Liver (tissue), 9 donors: ENCODE data around the gene PTPA. TPM values are rescaled to one million over a fixed set of nuclear protein-coding genes. Genes with fewer than 3 reads are reported as not detected.

Experiments used
- DNase-seq: peaks from one replicate; pipeline ENCODE4 v3.0.0-alpha.2; 2017; ENCODE audit warnings: low spot score
- H3K27ac ChIP-seq, 2 donors: one replicate each; pipeline ENCODE4 v1.7.0; 2013; ENCODE audit warnings: inconsistent platforms in 2 of 2, low read length in 2 of 2, control low read depth in 1 of 2, low read depth in 1 of 2, mild to moderate bottlenecking in 1 of 2
- H3K27me3 ChIP-seq, 4 donors: one replicate each; pipeline versions ENCODE4 v1.6.1 to v1.7.0; 2013; ENCODE audit warnings: low read length in 3 of 4, inconsistent platforms in 1 of 4, mild to moderate bottlenecking in 1 of 4, moderate library complexity in 1 of 4; ENCODE audit not compliant: control insufficient read depth in 4 of 4, insufficient read depth in 4 of 4
- H3K36me3 ChIP-seq, 4 donors: one replicate each; pipeline versions ENCODE4 v1.6.1 to v1.7.0; 2013; ENCODE audit warnings: low read length in 3 of 4, mild to moderate bottlenecking in 3 of 4, low read depth in 1 of 4, moderate library complexity in 1 of 4; ENCODE audit not compliant: control insufficient read depth in 4 of 4, insufficient read depth in 3 of 4
- H3K4me1 ChIP-seq, 4 donors: one replicate each; pipeline versions ENCODE4 v1.6.1 to v1.7.0; 2013; ENCODE audit warnings: low read length in 3 of 4, mild to moderate bottlenecking in 3 of 4, moderate library complexity in 1 of 4; ENCODE audit not compliant: control insufficient read depth in 4 of 4, insufficient read depth in 4 of 4
- H3K4me3 ChIP-seq, 3 donors: one replicate each; pipeline versions ENCODE4 v1.6.1 to v1.7.0; 2013; ENCODE audit warnings: low read length in 3 of 3, control low read depth in 1 of 3, low read depth in 1 of 3, mild to moderate bottlenecking in 1 of 3
- H3K9ac ChIP-seq, 2 donors: one replicate each; pipeline ENCODE4 v1.7.0; 2013; ENCODE audit warnings: low read length in 2 of 2, mild to moderate bottlenecking in 2 of 2, moderate library complexity in 2 of 2, control low read depth in 1 of 2, low read depth in 1 of 2
- H3K9me3 ChIP-seq, 4 donors: one replicate each; pipeline versions ENCODE4 v1.6.1 to v1.7.0; 2013; ENCODE audit warnings: low read length in 3 of 4; ENCODE audit not compliant: control insufficient read depth in 4 of 4
- EGR1 ChIP-seq, 2 donors: IDR thresholded peaks; 2 replicates each; pipeline ENCODE4 v1.6.1; 2016 to 2018; ENCODE audit warnings: antibody characterized with exemption in 2 of 2, low read depth in 2 of 2
- FOXA1 ChIP-seq: IDR thresholded peaks from 2 replicates; pipeline ENCODE4 v1.6.1; 2016; ENCODE audit warnings: antibody characterized with exemption
- FOXA2 ChIP-seq: IDR thresholded peaks from 2 replicates; pipeline ENCODE4 v1.6.1; 2016; ENCODE audit warnings: antibody characterized with exemption
- GABPA ChIP-seq, 2 donors: IDR thresholded peaks in 1 of 2; conservative IDR thresholded peaks in 1 of 2; 2 replicates each; pipeline ENCODE4 v1.6.1; 2016; ENCODE audit warnings: antibody characterized with exemption in 2 of 2, mild to moderate bottlenecking in 1 of 2, moderate library complexity in 1 of 2
- HNF4A ChIP-seq, 2 donors: conservative IDR thresholded peaks; 2 replicates each; pipeline ENCODE4 v1.6.1; 2016; ENCODE audit warnings: antibody characterized with exemption in 2 of 2, mild to moderate bottlenecking in 2 of 2
- HNF4G ChIP-seq: IDR thresholded peaks from 2 replicates; pipeline ENCODE4 v1.6.1; 2016; ENCODE audit warnings: antibody characterized with exemption
- JUND ChIP-seq, 2 donors: IDR thresholded peaks; 2 replicates each; pipeline ENCODE4 v1.6.1; 2016; ENCODE audit warnings: antibody characterized with exemption in 2 of 2
- NR2F2 ChIP-seq: IDR thresholded peaks from 2 replicates; pipeline ENCODE4 v1.6.1; 2016; ENCODE audit warnings: antibody characterized with exemption
- RAD21 ChIP-seq, 2 donors: IDR thresholded peaks; 2 replicates each; pipeline ENCODE4 v1.6.1; 2016; ENCODE audit warnings: antibody characterized with exemption in 2 of 2, mild to moderate bottlenecking in 2 of 2
- RXRA ChIP-seq, 2 donors: IDR thresholded peaks; 2 replicates each; pipeline ENCODE4 v1.6.1; 2017 to 2018; ENCODE audit warnings: antibody characterized with exemption in 2 of 2, mild to moderate bottlenecking in 1 of 2
- SP1 ChIP-seq: IDR thresholded peaks from 2 replicates; pipeline ENCODE4 v1.6.1; 2018; ENCODE audit warnings: antibody characterized with exemption, mild to moderate bottlenecking
- TAF1 ChIP-seq: conservative IDR thresholded peaks from 2 replicates; pipeline ENCODE4 v1.6.1; 2016; ENCODE audit warnings: antibody characterized with exemption, mild to moderate bottlenecking
- YY1 ChIP-seq: IDR thresholded peaks from 2 replicates; pipeline ENCODE4 v1.6.1; 2016; ENCODE audit warnings: antibody characterized with exemption, mild to moderate bottlenecking
- WGBS: extraction: QIAGEN DNeasy Blood & Tissue Kit; methylation state at CpG from one replicate; pipeline ENCODE4 v1.1.7; 2013; 5-methylcytosine and 5-hydroxymethylcytosine counted together
- polyA plus RNA-seq, 2 donors: library from polyadenylated mRNA; stranded (reverse) in 1 of 2; unstranded in 1 of 2; fragments of 200-250 nt in 1 of 2; fragments of >200 nt in 1 of 2; fragmentation: Nextera tagmentation in 1 of 2; extraction: Ambion mirVana in 1 of 2; gene quantifications; one replicate each; pipeline versions ENCODE4 v1.2.1 to v1.2.3, GENCODE V29; 2013 to 2015
- total RNA-seq, 2 donors: library from RNA; depleted of rRNA; stranded (reverse); fragments of >200 nt; gene quantifications; one replicate each; pipeline ENCODE4 v1.2.3, GENCODE V29; 2014
- TF ChIP-seq, protein P1 (sequence below): IDR thresholded peaks from 2 replicates; pipeline ENCODE4 v1.6.1; 2016; ENCODE audit warnings: antibody characterized with exemption
- TF ChIP-seq, protein P2 (sequence below): IDR thresholded peaks from 2 replicates; pipeline ENCODE4 v1.6.1; 2016; ENCODE audit warnings: antibody characterized with exemption, mild to moderate bottlenecking
- TF ChIP-seq, protein P3 (sequence below): fragments of 150-350 bp; IDR thresholded peaks from 2 replicates; pipeline ENCODE4 v1.5.1; 2017; ENCODE audit warnings: improper control_type of control experiment, low read depth, low read length; ENCODE audit not compliant: missing input control
- TF ChIP-seq, protein P4 (sequence below): IDR thresholded peaks from 2 replicates; pipeline ENCODE4 v1.6.1; 2016; ENCODE audit warnings: antibody characterized with exemption
- TF ChIP-seq, protein P5 (sequence below): IDR thresholded peaks from 2 replicates; pipeline ENCODE4 v1.6.1; 2016; ENCODE audit warnings: antibody characterized with exemption
- donor health status: healthy.
- donor health status: healthy.
- donor health status: healthy.
- donor health status: healthy.
- donor health status: healthy.

PTPA gene
- total and polyA plus RNA-seq, 4 donors, result 27.6 to 66.0 (median 38.4) TPM

DNA sequence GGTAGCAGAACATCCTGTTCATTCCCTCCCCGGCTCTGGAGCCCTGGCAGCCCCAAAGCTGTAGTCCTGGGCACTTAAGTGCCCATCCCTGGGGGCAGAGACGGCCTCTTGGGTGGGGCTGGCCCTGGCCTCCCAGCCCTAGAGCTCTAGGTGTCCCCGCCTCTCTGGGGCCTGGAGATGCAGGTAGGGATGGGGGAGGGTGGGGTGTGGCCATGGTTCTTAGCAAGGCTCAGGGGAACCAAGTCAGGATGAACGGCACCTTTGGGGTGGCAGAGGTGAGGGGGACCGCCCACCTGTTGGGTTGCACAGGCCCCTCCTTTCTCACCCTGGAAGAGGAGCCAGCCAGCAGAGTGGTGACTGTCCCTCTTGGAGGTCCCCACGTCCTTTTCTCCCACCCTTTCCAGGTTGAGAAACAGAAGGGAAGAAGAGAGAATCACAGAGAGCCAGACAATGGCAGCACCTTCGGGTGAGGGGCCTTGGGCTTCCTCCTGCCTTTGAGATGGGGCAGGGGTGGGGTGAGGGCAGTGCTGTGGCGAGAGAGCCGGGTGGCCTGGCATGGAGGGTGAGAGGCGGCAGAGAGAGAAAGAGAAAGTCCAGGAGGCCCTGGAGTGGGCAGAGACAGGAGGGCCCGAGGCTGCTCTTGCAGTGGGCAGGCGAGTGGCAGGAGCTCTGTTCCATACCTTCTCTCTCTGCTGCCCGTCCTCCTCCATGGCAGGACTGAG is 3.0 kb upstream of the PTPA start:
- Histone ChIP-seq H3K9me3 (no peaks in the 10 kb centered on the region), H3K27me3 (no peaks in the 10 kb centered on the region), H3K27ac (no peak overlapping the region), H3K9ac (no peak overlapping the region), H3K4me3 (no peak overlapping the region), H3K4me1 (peaks cover 2 to 28% (median 20%) of the 10 kb centered on the region in 4 donors), H3K36me3 (peaks cover 2 to 17% (median 8%) of the 10 kb centered on the region in 4 donors)
- TF ChIP-seq NR2F2, result no peak
- TF ChIP-seq RXRA (IDR thresholded peaks at IDR 0.05), result no peak
- TF ChIP-seq, protein P1, sequence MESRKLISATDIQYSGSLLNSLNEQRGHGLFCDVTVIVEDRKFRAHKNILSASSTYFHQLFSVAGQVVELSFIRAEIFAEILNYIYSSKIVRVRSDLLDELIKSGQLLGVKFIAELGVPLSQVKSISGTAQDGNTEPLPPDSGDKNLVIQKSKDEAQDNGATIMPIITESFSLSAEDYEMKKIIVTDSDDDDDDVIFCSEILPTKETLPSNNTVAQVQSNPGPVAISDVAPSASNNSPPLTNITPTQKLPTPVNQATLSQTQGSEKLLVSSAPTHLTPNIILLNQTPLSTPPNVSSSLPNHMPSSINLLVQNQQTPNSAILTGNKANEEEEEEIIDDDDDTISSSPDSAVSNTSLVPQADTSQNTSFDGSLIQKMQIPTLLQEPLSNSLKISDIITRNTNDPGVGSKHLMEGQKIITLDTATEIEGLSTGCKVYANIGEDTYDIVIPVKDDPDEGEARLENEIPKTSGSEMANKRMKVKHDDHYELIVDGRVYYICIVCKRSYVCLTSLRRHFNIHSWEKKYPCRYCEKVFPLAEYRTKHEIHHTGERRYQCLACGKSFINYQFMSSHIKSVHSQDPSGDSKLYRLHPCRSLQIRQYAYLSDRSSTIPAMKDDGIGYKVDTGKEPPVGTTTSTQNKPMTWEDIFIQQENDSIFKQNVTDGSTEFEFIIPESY, result no peak
- no peak for TF ChIP-seq FOXA1
- TF ChIP-seq, protein P2, sequence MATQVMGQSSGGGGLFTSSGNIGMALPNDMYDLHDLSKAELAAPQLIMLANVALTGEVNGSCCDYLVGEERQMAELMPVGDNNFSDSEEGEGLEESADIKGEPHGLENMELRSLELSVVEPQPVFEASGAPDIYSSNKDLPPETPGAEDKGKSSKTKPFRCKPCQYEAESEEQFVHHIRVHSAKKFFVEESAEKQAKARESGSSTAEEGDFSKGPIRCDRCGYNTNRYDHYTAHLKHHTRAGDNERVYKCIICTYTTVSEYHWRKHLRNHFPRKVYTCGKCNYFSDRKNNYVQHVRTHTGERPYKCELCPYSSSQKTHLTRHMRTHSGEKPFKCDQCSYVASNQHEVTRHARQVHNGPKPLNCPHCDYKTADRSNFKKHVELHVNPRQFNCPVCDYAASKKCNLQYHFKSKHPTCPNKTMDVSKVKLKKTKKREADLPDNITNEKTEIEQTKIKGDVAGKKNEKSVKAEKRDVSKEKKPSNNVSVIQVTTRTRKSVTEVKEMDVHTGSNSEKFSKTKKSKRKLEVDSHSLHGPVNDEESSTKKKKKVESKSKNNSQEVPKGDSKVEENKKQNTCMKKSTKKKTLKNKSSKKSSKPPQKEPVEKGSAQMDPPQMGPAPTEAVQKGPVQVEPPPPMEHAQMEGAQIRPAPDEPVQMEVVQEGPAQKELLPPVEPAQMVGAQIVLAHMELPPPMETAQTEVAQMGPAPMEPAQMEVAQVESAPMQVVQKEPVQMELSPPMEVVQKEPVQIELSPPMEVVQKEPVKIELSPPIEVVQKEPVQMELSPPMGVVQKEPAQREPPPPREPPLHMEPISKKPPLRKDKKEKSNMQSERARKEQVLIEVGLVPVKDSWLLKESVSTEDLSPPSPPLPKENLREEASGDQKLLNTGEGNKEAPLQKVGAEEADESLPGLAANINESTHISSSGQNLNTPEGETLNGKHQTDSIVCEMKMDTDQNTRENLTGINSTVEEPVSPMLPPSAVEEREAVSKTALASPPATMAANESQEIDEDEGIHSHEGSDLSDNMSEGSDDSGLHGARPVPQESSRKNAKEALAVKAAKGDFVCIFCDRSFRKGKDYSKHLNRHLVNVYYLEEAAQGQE, result no peak
- TF ChIP-seq JUND (IDR thresholded peaks at IDR 0.05), result no peak
- no peak for TF ChIP-seq SP1
- TF ChIP-seq HNF4G, result no peak
- no peak for TF ChIP-seq HNF4A (conservative IDR thresholded peaks at IDR 0.05)
- no peak for TF ChIP-seq RAD21 (IDR thresholded peaks at IDR 0.05)
- TF ChIP-seq GABPA (IDR thresholded peaks at IDR 0.05 in 1 of 2, conservative IDR thresholded peaks at IDR 0.05 in 1 of 2), result no peak
- TF ChIP-seq, protein P3, sequence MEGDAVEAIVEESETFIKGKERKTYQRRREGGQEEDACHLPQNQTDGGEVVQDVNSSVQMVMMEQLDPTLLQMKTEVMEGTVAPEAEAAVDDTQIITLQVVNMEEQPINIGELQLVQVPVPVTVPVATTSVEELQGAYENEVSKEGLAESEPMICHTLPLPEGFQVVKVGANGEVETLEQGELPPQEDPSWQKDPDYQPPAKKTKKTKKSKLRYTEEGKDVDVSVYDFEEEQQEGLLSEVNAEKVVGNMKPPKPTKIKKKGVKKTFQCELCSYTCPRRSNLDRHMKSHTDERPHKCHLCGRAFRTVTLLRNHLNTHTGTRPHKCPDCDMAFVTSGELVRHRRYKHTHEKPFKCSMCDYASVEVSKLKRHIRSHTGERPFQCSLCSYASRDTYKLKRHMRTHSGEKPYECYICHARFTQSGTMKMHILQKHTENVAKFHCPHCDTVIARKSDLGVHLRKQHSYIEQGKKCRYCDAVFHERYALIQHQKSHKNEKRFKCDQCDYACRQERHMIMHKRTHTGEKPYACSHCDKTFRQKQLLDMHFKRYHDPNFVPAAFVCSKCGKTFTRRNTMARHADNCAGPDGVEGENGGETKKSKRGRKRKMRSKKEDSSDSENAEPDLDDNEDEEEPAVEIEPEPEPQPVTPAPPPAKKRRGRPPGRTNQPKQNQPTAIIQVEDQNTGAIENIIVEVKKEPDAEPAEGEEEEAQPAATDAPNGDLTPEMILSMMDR, result no peak
- TF ChIP-seq YY1, result no peak
- no peak for TF ChIP-seq EGR1 (IDR thresholded peaks at IDR 0.05; ENCODE audit: low read depth in 2 of 2)
- TF ChIP-seq FOXA2, result no peak
- TF ChIP-seq TAF1, result no peak
- TF ChIP-seq, protein P4, sequence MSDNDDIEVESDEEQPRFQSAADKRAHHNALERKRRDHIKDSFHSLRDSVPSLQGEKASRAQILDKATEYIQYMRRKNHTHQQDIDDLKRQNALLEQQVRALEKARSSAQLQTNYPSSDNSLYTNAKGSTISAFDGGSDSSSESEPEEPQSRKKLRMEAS, result no peak
- TF ChIP-seq, protein P5, sequence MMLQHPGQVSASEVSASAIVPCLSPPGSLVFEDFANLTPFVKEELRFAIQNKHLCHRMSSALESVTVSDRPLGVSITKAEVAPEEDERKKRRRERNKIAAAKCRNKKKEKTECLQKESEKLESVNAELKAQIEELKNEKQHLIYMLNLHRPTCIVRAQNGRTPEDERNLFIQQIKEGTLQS, result no peak
- DNase-seq, result no peak
- 90% methylated on average over 13 of the region's 13 CpGs for WGBS
